ENCODE measurements around the gene VASN.

The VASN gene

GRCh38 chr16:4354512-4355409, 16.9 kb upstream of the VASN start:
- DNase-seq: no peak

- DNase-seq: no peak
Observed at GRCh38 chr16:4356820-4357219, 14.8 kb upstream of the VASN start.

GRCh38 chr16:4358236-4358635, 13.4 kb upstream of the VASN start:
- DNase-seq: no peak

GRCh38 chr16:4358831-4359561, 12.7 kb upstream of the VASN start:
- DNase-seq: peak; percentile 14

GRCh38 chr16:4359914-4360313, 11.7 kb upstream of the VASN start:
- no peak for DNase-seq

- no peak for DNase-seq
Observed at GRCh38 chr16:4360538-4361021, 11.1 kb upstream of the VASN start.

GRCh38 chr16:4361033-4361943, 10.4 kb upstream of the VASN start:
- DNase-seq: no peak

- no peak for DNase-seq
Observed at GRCh38 chr16:4361944-4362311, 9.7 kb upstream of the VASN start.

GRCh38 chr16:4362476-4363135, 9.0 kb upstream of the VASN start:
- DNase-seq: no peak

GRCh38 chr16:4364196-4365013, 7.2 kb upstream of the VASN start:
- DNase-seq: no peak

GRCh38 chr16:4365014-4365406, 6.6 kb upstream of the VASN start:
- no peak for DNase-seq

- no peak for DNase-seq
Observed at GRCh38 chr16:4365615-4366014, 6.0 kb upstream of the VASN start.

- no peak for DNase-seq
Observed at GRCh38 chr16:4366016-4366415, 5.6 kb upstream of the VASN start.

GRCh38 chr16:4367393-4367856, 4.2 kb upstream of the VASN start:
- DNase-seq: no peak

- no peak for DNase-seq
Observed at GRCh38 chr16:4369007-4369733, 2.5 kb upstream of the VASN start.

GRCh38 chr16:4370151-4370550, 1.5 kb upstream of the VASN start:
- DNase-seq: no peak

- DNase-seq: no peak
Observed at GRCh38 chr16:4370570-4371356, 885 bp upstream of the VASN start.

GRCh38 chr16:4372001-4372577, 441 bp downstream of the VASN start:
- DNase-seq: peak; percentile 8

GRCh38 chr16:4372578-4373355, 1.1 kb downstream of the VASN start:
- DNase-seq: peak; percentile 97

Data from NCI-H345 (cell line).